ENCODE results near the gene PACSIN2. TPM values are rescaled to one million over a fixed set of nuclear protein-coding genes. Genes with fewer than 3 reads are reported as not detected.

PACSIN2 gene
- total and polyA plus RNA-seq, 5 donors from 2014 or later: 27.5 to 60.8 (median 34.9) TPM

DNA sequence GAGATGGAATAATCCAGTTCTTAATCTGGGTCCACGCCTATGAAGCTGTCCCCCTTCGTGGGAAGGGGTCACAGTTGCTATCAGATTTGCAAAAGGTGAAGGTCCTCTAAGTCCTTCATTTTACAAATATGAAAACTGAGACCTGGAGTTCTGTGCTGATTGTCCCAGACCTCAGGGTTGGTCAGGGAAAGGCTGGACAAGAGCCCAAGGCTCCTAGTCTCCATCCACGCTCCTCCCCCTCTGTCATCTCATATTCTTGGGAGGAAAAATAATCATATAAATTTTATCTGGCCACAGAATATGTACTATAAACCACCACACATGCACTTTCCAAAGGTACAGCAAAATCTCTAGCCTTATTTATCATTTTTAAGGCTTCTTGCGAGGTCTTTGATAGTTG, 5.5 kb downstream of the PACSIN2 start:
- Mint-ChIP-seq H3K27me3 (no peaks in the 10 kb centered on the region), H3K4me3 (peak overlapping the region in 1 of 4 donors; percentile 27), H3K4me1 (peaks cover 32 to 88% (median 60%) of the 10 kb centered on the region in 4 donors), H3K9me3 (no peaks in the 10 kb centered on the region), H3K27ac (no peak overlapping the region), H3K36me3 (no peaks in the 10 kb centered on the region)
- no peaks in the 10 kb centered on the region for H3K36me3 ChIP-seq (ENCODE audit: control insufficient read depth, insufficient read depth, low read length)
- no peaks in the 10 kb centered on the region for H3K9me3 ChIP-seq (ENCODE audit: control insufficient read depth in 2 of 2, low read length in 2 of 2)
- H3K27me3 ChIP-seq (ENCODE audit: control insufficient read depth, insufficient read depth, low read length): no peaks in the 10 kb centered on the region
- no peak overlapping the region for H3K27ac ChIP-seq (ENCODE audit: insufficient read depth, low read length, poor library complexity, severe bottlenecking)
- peaks cover 23% of the 10 kb centered on the region for H3K4me1 ChIP-seq (ENCODE audit: control insufficient read depth, insufficient read depth, low read length, poor library complexity, severe bottlenecking)
- no peak for ATAC-seq (ENCODE audit: low read depth in 2 of 2)
- DNase-seq: no peak
- no peak overlapping the region for H3K4me3 ChIP-seq (ENCODE audit: low read depth, low read length)

GRCh38 chr22:43008921-43009320, 6.0 kb downstream of the PACSIN2 start:
- H3K4me3 Mint-ChIP-seq: peak overlapping the region in 1 of 4 donors; percentile 27
- DNase-seq (no peak), ATAC-seq (ENCODE audit: low read depth in 2 of 2) (no peak)
- peaks cover 36 to 90% (median 64%) of the 10 kb centered on the region in 4 donors for H3K4me1 Mint-ChIP-seq
- H3K36me3 Mint-ChIP-seq: no peaks in the 10 kb centered on the region
- Histone ChIP-seq H3K9me3 (ENCODE audit: control insufficient read depth in 2 of 2, low read length in 2 of 2) (no peaks in the 10 kb centered on the region), H3K4me3 (ENCODE audit: low read depth, low read length) (no peak overlapping the region), H3K36me3 (ENCODE audit: control insufficient read depth, insufficient read depth, low read length) (no peaks in the 10 kb centered on the region), H3K27ac (ENCODE audit: insufficient read depth, low read length, poor library complexity, severe bottlenecking) (no peak overlapping the region), H3K27me3 (ENCODE audit: control insufficient read depth, insufficient read depth, low read length) (no peaks in the 10 kb centered on the region), H3K4me1 (ENCODE audit: control insufficient read depth, insufficient read depth, low read length, poor library complexity, severe bottlenecking) (peaks cover 23% of the 10 kb centered on the region)
- H3K27ac Mint-ChIP-seq: peak overlapping the region in 2 of 3 donors; percentile 40 to 81
- H3K9me3 Mint-ChIP-seq: no peaks in the 10 kb centered on the region
- no peaks in the 10 kb centered on the region for H3K27me3 Mint-ChIP-seq

GRCh38 chr22:43008509-43008908, 6.4 kb downstream of the PACSIN2 start:
- DNase-seq: no peak
- Mint-ChIP-seq H3K27ac (peak overlapping the region in 2 of 3 donors; percentile 40 to 81), H3K4me1 (peaks cover 41 to 90% (median 65%) of the 10 kb centered on the region in 4 donors), H3K4me3 (peak overlapping the region in 1 of 4 donors; percentile 27), H3K36me3 (no peaks in the 10 kb centered on the region), H3K9me3 (no peaks in the 10 kb centered on the region), H3K27me3 (no peaks in the 10 kb centered on the region)
- Histone ChIP-seq H3K36me3 (ENCODE audit: control insufficient read depth, insufficient read depth, low read length) (no peaks in the 10 kb centered on the region), H3K9me3 (ENCODE audit: control insufficient read depth in 2 of 2, low read length in 2 of 2) (no peaks in the 10 kb centered on the region), H3K27me3 (ENCODE audit: control insufficient read depth, insufficient read depth, low read length) (no peaks in the 10 kb centered on the region), H3K4me3 (ENCODE audit: low read depth, low read length) (no peak overlapping the region), H3K27ac (ENCODE audit: insufficient read depth, low read length, poor library complexity, severe bottlenecking) (no peak overlapping the region), H3K4me1 (ENCODE audit: control insufficient read depth, insufficient read depth, low read length, poor library complexity, severe bottlenecking) (peaks cover 23% of the 10 kb centered on the region)
- no peak for ATAC-seq (ENCODE audit: low read depth in 2 of 2)

GRCh38 chr22:43007519-43008102, 7.3 kb downstream of the PACSIN2 start:
- no peaks in the 10 kb centered on the region for H3K36me3 ChIP-seq (ENCODE audit: control insufficient read depth, insufficient read depth, low read length)
- Mint-ChIP-seq H3K9me3 (no peaks in the 10 kb centered on the region), H3K27ac (peak overlapping the region; percentile 51 to 81 (median 68)), H3K4me1 (peaks cover 41 to 90% (median 63%) of the 10 kb centered on the region in 4 donors), H3K27me3 (no peaks in the 10 kb centered on the region), H3K4me3 (peak overlapping the region in 2 of 4 donors; percentile 26 to 60), H3K36me3 (no peaks in the 10 kb centered on the region)
- peaks cover 22% of the 10 kb centered on the region for H3K4me1 ChIP-seq (ENCODE audit: control insufficient read depth, insufficient read depth, low read length, poor library complexity, severe bottlenecking)
- H3K4me3 ChIP-seq (ENCODE audit: low read depth, low read length): no peak overlapping the region
- no peaks in the 10 kb centered on the region for H3K9me3 ChIP-seq (ENCODE audit: control insufficient read depth in 2 of 2, low read length in 2 of 2)
- no peak for DNase-seq
- no peak overlapping the region for H3K27ac ChIP-seq (ENCODE audit: insufficient read depth, low read length, poor library complexity, severe bottlenecking)
- ATAC-seq (ENCODE audit: low read depth in 2 of 2): no peak
- H3K27me3 ChIP-seq (ENCODE audit: control insufficient read depth, insufficient read depth, low read length): no peaks in the 10 kb centered on the region

- ATAC-seq (ENCODE audit: low read depth in 2 of 2) (no peak), DNase-seq (no peak)
- Mint-ChIP-seq H3K27me3 (no peaks in the 10 kb centered on the region), H3K4me1 (peaks cover 48 to 92% (median 66%) of the 10 kb centered on the region in 4 donors), H3K36me3 (no peaks in the 10 kb centered on the region), H3K9me3 (no peaks in the 10 kb centered on the region), H3K4me3 (peak overlapping the region in 1 of 4 donors; percentile 20), H3K27ac (peak overlapping the region in 2 of 3 donors; percentile 68 to 89)
- H3K4me1 ChIP-seq (ENCODE audit: control insufficient read depth, insufficient read depth, low read length, poor library complexity, severe bottlenecking): peaks cover 30% of the 10 kb centered on the region
- no peaks in the 10 kb centered on the region for H3K9me3 ChIP-seq (ENCODE audit: control insufficient read depth in 2 of 2, low read length in 2 of 2)
- no peak overlapping the region for H3K4me3 ChIP-seq (ENCODE audit: low read depth, low read length)
- no peak overlapping the region for H3K27ac ChIP-seq (ENCODE audit: insufficient read depth, low read length, poor library complexity, severe bottlenecking)
- H3K27me3 ChIP-seq (ENCODE audit: control insufficient read depth, insufficient read depth, low read length): no peaks in the 10 kb centered on the region
- no peaks in the 10 kb centered on the region for H3K36me3 ChIP-seq (ENCODE audit: control insufficient read depth, insufficient read depth, low read length)
Observed at GRCh38 chr22:43006753-43007152, 8.2 kb downstream of the PACSIN2 start.

- peaks cover 49 to 92% (median 67%) of the 10 kb centered on the region in 4 donors for H3K4me1 Mint-ChIP-seq
Observed at GRCh38 chr22:43006016-43006505, 8.9 kb downstream of the PACSIN2 start.

GRCh38 chr22:43005106-43005505, 9.8 kb downstream of the PACSIN2 start:
- Histone ChIP-seq H3K9me3 (ENCODE audit: control insufficient read depth in 2 of 2, low read length in 2 of 2) (no peaks in the 10 kb centered on the region), H3K27me3 (ENCODE audit: control insufficient read depth, insufficient read depth, low read length) (no peaks in the 10 kb centered on the region), H3K36me3 (ENCODE audit: control insufficient read depth, insufficient read depth, low read length) (no peaks in the 10 kb centered on the region), H3K27ac (ENCODE audit: insufficient read depth, low read length, poor library complexity, severe bottlenecking) (no peak overlapping the region), H3K4me3 (ENCODE audit: low read depth, low read length) (no peak overlapping the region), H3K4me1 (ENCODE audit: control insufficient read depth, insufficient read depth, low read length, poor library complexity, severe bottlenecking) (peaks cover 42% of the 10 kb centered on the region)
- peak overlapping the region in 1 of 4 donors; percentile 35 for H3K4me3 Mint-ChIP-seq
- H3K9me3 Mint-ChIP-seq: no peaks in the 10 kb centered on the region
- peaks cover 48 to 94% (median 73%) of the 10 kb centered on the region in 4 donors for H3K4me1 Mint-ChIP-seq
- peak overlapping the region; percentile 21 to 48 (median 35) for H3K27ac Mint-ChIP-seq
- H3K27me3 Mint-ChIP-seq: no peaks in the 10 kb centered on the region
- ATAC-seq (ENCODE audit: low read depth in 2 of 2) (no peak), DNase-seq (no peak)
- no peaks in the 10 kb centered on the region for H3K36me3 Mint-ChIP-seq

More at GRCh38 chr22:43006016-43006505, 8.9 kb downstream of the PACSIN2 start:
- Mint-ChIP-seq H3K9me3 (no peaks in the 10 kb centered on the region), H3K27ac (peak overlapping the region in 2 of 3 donors; percentile 34 to 48), H3K27me3 (no peaks in the 10 kb centered on the region), H3K4me3 (peak overlapping the region in 2 of 4 donors; percentile 20 to 44), H3K36me3 (no peaks in the 10 kb centered on the region)
- Histone ChIP-seq H3K4me1 (ENCODE audit: control insufficient read depth, insufficient read depth, low read length, poor library complexity, severe bottlenecking) (peaks cover 37% of the 10 kb centered on the region), H3K4me3 (ENCODE audit: low read depth, low read length) (no peak overlapping the region), H3K9me3 (ENCODE audit: control insufficient read depth in 2 of 2, low read length in 2 of 2) (no peaks in the 10 kb centered on the region), H3K27me3 (ENCODE audit: control insufficient read depth, insufficient read depth, low read length) (no peaks in the 10 kb centered on the region), H3K27ac (ENCODE audit: insufficient read depth, low read length, poor library complexity, severe bottlenecking) (no peak overlapping the region), H3K36me3 (ENCODE audit: control insufficient read depth, insufficient read depth, low read length) (no peaks in the 10 kb centered on the region)
- ATAC-seq (ENCODE audit: low read depth in 2 of 2): no peak
- DNase-seq: no peak
